ENCODE measurements around the gene KLRG1. TPM values are rescaled to one million over a fixed set of nuclear protein-coding genes. Genes with fewer than 3 reads are reported as not detected.

KLRG1 gene
- total and polyA plus RNA-seq, 9 of the 15 experiments (the other 6 are each of a cell fraction or from before 2014, with no cell fraction given) = 1.4 to 7.2 (median 2.1) TPM

DNA sequence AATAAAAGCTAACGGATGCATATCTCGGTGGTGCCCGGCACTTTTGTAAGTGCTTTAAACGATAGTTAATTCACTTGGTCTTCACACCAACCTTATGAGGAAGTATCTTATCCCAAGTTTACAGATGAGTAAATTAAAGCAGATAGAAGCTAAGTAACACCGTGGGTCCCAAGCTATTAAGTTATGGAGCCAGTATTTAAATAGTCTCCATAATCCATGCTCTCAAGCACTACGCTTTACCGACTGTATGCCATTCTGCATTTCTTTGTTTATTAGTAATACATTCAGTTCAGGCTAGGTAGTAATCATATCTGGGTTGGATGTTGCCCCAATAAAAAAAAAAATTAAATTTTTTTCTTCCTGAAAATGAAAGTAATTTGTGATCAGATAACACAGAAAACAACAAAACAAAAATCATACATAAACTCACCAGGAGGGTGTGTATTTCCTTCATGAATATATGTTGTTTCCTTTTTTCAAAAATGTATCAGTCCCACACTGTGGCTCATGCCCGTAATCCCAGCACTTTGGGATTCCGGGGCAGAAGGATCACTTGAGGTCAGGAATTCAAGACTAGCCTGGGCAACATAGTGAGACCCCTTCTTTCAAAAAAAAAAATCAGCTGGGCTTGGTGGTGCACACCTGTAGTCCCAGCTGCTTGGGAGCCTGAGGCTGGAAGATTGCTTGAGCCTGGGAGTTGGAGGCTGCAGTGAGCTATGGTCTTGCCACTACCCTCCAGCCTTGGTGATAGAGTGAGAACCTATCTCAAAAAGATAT lies 38.5 kb upstream of the KLRG1 start (continued):
- TF ChIP-seq ZNF551 (CRISPR knock-in tag; IDR thresholded peaks at IDR 0.05) (no peak), BCOR (IDR thresholded peaks at IDR 0.05) (0 out of 2 replicates have a peak, but pooled peaks have one; percentile 28)
- TF ChIP-seq, protein P1, sequence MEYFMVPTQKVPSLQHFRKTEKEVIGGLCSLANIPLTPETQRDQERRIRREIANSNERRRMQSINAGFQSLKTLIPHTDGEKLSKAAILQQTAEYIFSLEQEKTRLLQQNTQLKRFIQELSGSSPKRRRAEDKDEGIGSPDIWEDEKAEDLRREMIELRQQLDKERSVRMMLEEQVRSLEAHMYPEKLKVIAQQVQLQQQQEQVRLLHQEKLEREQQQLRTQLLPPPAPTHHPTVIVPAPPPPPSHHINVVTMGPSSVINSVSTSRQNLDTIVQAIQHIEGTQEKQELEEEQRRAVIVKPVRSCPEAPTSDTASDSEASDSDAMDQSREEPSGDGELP (CRISPR knock-in tag; IDR thresholded peaks at IDR 0.05; ENCODE audit: borderline replicate concordance) = peak; percentile 25; the same call in 1 of the 2 replicates

- DNase-seq (ENCODE audit: extremely low read depth in 1 of 4, low spot score in 3 of 4) (no peak), FAIRE-seq (no peak), ATAC-seq (no peak)
- Histone ChIP-seq H3K4me1 (replicated peaks in 1 of 2; ENCODE audit: control insufficient read depth in 2 of 2, insufficient read depth in 2 of 2, low read length in 2 of 2) (peaks cover 3 to 7% of the 10 kb centered on the region in 2 experiments; a peak in 3 of 5 replicates), H3K9me3 (replicated peaks; ENCODE audit: control insufficient read depth, insufficient read depth, low read depth, low read length) (no peaks in the 10 kb centered on the region), H3K79me2 (ENCODE audit: control insufficient read depth, insufficient read depth, low read length) (peaks cover 46% of the 10 kb centered on the region), H3K4me2 (ENCODE audit: insufficient read depth, low read length) (no peak overlapping the region), H3K9ac (ENCODE audit: insufficient read depth in 1 of 2, low read depth in 2 of 2, low read length in 2 of 2) (no peak overlapping the region), H3K36me3 (ENCODE audit: control insufficient read depth, insufficient read depth, low read length) (peaks cover 2% of the 10 kb centered on the region), H3K27me3 (ENCODE audit: control insufficient read depth in 2 of 2, insufficient read depth in 2 of 2, low read length in 2 of 2) (no peaks in the 10 kb centered on the region), H4K20me1 (replicated peaks; ENCODE audit: control insufficient read depth, insufficient read depth, low read length) (peaks cover 8% of the 10 kb centered on the region; the same call in 1 of the 2 replicates), H3K27ac (ENCODE audit: extremely low read depth, low read depth, low read length) (no peak overlapping the region), H3K4me3 (no peak overlapping the region), H2AFZ (ENCODE audit: low read depth, low read length) (no peak overlapping the region), H3K9me1 (ENCODE audit: control insufficient read depth, insufficient read depth, low read length) (no peaks in the 10 kb centered on the region)
- intact Hi-C loops (cut with micrococcal nuclease) (no loop called here), in situ Hi-C loops (cut with MboI) (no loop called here)
- TF ChIP-seq TCF7 (IDR thresholded peaks at IDR 0.05; ENCODE audit: borderline replicate concordance) (no peak), PML (IDR thresholded peaks at IDR 0.05; ENCODE audit: low read length) (no peak), CREBBP (IDR thresholded peaks at IDR 0.05; ENCODE audit: low read depth, low read length) (no peak), NFATC3 (IDR thresholded peaks at IDR 0.05) (no peak), HLTF (IDR thresholded peaks at IDR 0.05) (no peak), HDAC8 (tag; IDR thresholded peaks at IDR 0.05) (no peak), DACH1 (IDR thresholded peaks at IDR 0.05; ENCODE audit: partially characterized antibody) (no peak), SPI1 (IDR thresholded peaks at IDR 0.05; ENCODE audit: borderline replicate concordance, low read depth, low read length) (no peak), E2F3 (CRISPR knock-in tag; IDR thresholded peaks at IDR 0.05) (no peak), KDM2B (CRISPR knock-in tag; IDR thresholded peaks at IDR 0.05) (no peak), HSF4 (CRISPR knock-in tag; IDR thresholded peaks at IDR 0.05; ENCODE audit: borderline replicate concordance) (no peak), SRSF7 (optimal IDR thresholded peaks at IDR 0.05; ENCODE audit: low read depth, low read length) (no peak), FOXP1 (CRISPR knock-in tag; IDR thresholded peaks at IDR 0.05) (no peak), FOXA3 (CRISPR knock-in tag; conservative IDR thresholded peaks at IDR 0.05 in 1 of 2, IDR thresholded peaks at IDR 0.05 in 1 of 2) (no peak)
- TF ChIP-seq, protein P2, sequence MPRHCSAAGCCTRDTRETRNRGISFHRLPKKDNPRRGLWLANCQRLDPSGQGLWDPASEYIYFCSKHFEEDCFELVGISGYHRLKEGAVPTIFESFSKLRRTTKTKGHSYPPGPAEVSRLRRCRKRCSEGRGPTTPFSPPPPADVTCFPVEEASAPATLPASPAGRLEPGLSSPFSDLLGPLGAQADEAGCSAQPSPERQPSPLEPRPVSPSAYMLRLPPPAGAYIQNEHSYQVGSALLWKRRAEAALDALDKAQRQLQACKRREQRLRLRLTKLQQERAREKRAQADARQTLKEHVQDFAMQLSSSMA (CRISPR knock-in tag; IDR thresholded peaks at IDR 0.05) = no peak
- TF ChIP-seq, protein P3, sequence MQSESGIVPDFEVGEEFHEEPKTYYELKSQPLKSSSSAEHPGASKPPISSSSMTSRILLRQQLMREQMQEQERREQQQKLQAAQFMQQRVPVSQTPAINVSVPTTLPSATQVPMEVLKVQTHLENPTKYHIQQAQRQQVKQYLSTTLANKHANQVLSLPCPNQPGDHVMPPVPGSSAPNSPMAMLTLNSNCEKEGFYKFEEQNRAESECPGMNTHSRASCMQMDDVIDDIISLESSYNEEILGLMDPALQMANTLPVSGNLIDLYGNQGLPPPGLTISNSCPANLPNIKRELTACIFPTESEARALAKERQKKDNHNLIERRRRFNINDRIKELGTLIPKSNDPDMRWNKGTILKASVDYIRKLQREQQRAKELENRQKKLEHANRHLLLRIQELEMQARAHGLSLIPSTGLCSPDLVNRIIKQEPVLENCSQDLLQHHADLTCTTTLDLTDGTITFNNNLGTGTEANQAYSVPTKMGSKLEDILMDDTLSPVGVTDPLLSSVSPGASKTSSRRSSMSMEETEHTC (IDR thresholded peaks at IDR 0.05) = no peak
- 100% methylated on average over 1 of the region's 1 CpG for WGBS (ENCODE audit: insufficient coverage, low coverage, missing lambda C conversion rate)
- ChIA-PET CTCF (ENCODE audit: low intra/inter-chr PET ratio) (interaction anchor here (0.9 kb wide), 1 partner anchor 98 kb away, joined by 3 read pairs; no protein-coding TSS in a partner anchor), POLR2A (interaction anchor here (0.6 to 1.2 kb wide), 2 partner anchors 8 to 71 kb away, joined by 3 read pairs; no protein-coding TSS in a partner anchor)
- no TSS peak for BruUV-seq (replicated peaks)
Measured at GRCh38 chr12:8951744-8952143, 37.6 kb upstream of the KLRG1 start.

Measured in K562 (cell line).